Measurements from ENCODE around the gene SYT8.
"Not testable (repeated sequence)": the region's sequence is repeated elsewhere in the genome, so short reads cannot be mapped to it uniquely, and the experiment has no call there.

Gene SYT8

DNA sequence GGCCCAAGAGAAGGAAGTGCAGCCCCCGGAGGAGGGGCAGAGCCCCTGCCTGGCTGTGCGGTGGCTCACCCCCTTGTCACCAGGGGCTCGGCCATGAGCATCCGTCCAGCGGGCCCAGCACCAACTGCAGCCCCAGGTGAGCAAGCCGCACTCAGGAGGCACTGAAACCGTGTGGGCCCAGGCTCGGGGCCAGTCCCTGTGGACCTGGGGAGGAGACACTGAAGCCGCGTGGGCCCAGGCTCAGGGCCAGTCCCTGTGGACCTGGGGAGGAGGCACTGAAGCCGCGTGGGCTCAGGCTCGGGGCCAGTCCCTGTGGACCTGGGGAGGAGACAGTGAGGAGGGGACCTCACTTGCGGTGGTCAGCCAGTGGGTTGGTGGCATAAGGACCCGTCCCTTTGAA, 32.0 kb downstream of the SYT8 start:
- H3K36me3 ChIP-seq (ENCODE audit: insufficient read depth, low read length) = no peaks in the 10 kb centered on the region
- no peaks in the 10 kb centered on the region for H3K27me3 ChIP-seq (ENCODE audit: insufficient read depth, low read length)
- no peaks in the 10 kb centered on the region for H3K9me3 ChIP-seq (ENCODE audit: low read length)
- no peak overlapping the region for H2AFZ ChIP-seq (ENCODE audit: low read depth, low read length)
- H3K4me1 ChIP-seq (ENCODE audit: insufficient read depth, low read length) = peaks cover 13% of the 10 kb centered on the region
- H3K4me3 ChIP-seq (ENCODE audit: low read length) = no peak overlapping the region

GRCh38 chr11:1867381-1867780, 32.6 kb downstream of the SYT8 start:
- no peaks in the 10 kb centered on the region for H3K27me3 ChIP-seq (ENCODE audit: insufficient read depth, low read length)
- no peak overlapping the region for H2AFZ ChIP-seq (ENCODE audit: low read depth, low read length)
- no peaks in the 10 kb centered on the region for H3K36me3 ChIP-seq (ENCODE audit: insufficient read depth, low read length)
- H3K4me1 ChIP-seq (ENCODE audit: insufficient read depth, low read length) = peaks cover 13% of the 10 kb centered on the region
- H3K4me3 ChIP-seq (ENCODE audit: low read length) = no peak overlapping the region
- H3K9me3 ChIP-seq (ENCODE audit: low read length) = no peaks in the 10 kb centered on the region

- H3K4me3 ChIP-seq (ENCODE audit: low read length) = no peak overlapping the region
- no peaks in the 10 kb centered on the region for H3K9me3 ChIP-seq (ENCODE audit: low read length)
- no peaks in the 10 kb centered on the region for H3K27me3 ChIP-seq (ENCODE audit: insufficient read depth, low read length)
- no peak overlapping the region for H2AFZ ChIP-seq (ENCODE audit: low read depth, low read length)
- peaks cover 13% of the 10 kb centered on the region for H3K4me1 ChIP-seq (ENCODE audit: insufficient read depth, low read length)
- no peaks in the 10 kb centered on the region for H3K36me3 ChIP-seq (ENCODE audit: insufficient read depth, low read length)
These were observed 33.4 kb downstream of the SYT8 start for GRCh38 chr11:1868056-1868635.

GRCh38 chr11:1868636-1869291, 34.0 kb downstream of the SYT8 start:
- no peak overlapping the region for H2AFZ ChIP-seq (ENCODE audit: low read depth, low read length)
- H3K4me3 ChIP-seq (ENCODE audit: low read length) = no peak overlapping the region
- H3K36me3 ChIP-seq (ENCODE audit: insufficient read depth, low read length) = no peaks in the 10 kb centered on the region
- H3K9me3 ChIP-seq (ENCODE audit: low read length) = no peaks in the 10 kb centered on the region
- no peaks in the 10 kb centered on the region for H3K27me3 ChIP-seq (ENCODE audit: insufficient read depth, low read length)
- peaks cover 13% of the 10 kb centered on the region for H3K4me1 ChIP-seq (ENCODE audit: insufficient read depth, low read length)

DNA sequence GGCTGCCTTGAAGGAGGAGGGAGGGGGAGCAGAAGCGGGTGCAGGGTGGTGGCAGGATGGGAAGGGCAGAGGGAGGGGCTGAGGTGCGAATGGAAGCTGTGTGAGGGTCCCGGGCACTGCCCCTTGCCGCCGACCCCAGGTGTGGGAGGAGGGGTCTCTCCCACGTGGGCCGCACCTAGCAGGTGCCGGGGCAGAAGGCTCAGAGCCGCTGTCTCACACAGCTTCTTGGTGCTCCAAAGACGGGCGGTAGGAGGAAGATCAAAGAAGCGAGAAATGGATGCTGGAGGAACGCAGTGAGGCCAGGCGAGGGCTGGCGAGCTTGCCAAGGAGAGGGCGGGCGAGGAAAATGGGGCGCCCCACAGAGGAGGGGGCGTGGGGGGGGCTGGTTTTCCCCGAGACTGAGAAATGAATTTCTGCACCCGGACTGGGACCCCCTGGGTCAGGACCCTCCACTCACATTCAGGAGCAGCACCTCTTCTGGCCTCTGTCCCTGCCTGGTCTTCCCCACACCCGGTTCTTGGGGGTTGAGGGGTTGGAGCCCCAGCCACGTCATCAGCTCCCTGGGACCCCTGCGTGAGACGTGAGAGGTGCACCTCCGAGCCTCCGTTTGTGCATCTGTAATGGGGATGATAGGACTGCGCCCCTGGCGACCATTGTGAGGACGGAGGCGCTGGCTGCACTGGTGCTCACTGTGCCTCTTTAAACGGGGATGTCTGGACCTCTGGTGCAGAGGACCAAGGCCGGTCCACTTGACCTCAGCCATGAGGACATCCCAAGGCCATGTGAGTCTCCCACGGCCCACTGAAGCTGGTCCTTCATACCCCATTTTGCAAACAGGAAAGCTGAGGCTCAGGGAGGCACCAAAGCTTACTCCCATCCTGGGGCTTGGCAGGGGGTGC, 34.9 kb downstream of the SYT8 start:
- Histone ChIP-seq H3K4me1 (ENCODE audit: insufficient read depth, low read length) (peaks cover 6% of the 10 kb centered on the region), H2AFZ (ENCODE audit: low read depth, low read length) (no peak overlapping the region), H3K27me3 (ENCODE audit: insufficient read depth, low read length) (no peaks in the 10 kb centered on the region), H3K36me3 (ENCODE audit: insufficient read depth, low read length) (no peaks in the 10 kb centered on the region), H3K4me3 (ENCODE audit: low read length) (no peak overlapping the region), H3K9me3 (ENCODE audit: low read length) (no peaks in the 10 kb centered on the region)

DNA sequence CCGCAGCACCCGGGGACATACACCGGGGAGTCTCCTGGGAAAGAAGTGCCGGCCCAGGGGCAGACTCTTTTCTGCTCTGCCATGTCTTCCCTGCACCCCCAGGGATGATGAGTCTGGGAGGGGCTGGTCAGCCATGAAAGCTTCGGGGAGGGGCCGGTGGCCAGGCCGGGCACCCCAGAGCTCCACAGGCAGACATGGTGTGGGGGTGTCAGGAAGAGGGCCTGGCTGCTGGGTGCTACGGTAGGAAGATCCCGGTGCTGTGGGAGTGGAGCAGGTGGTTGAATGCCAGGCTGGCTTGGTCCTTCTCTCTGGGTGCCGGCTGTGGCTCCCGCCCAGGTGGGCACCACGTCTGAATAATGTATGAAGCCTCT, 35.5 kb downstream of the SYT8 start:
- no peak overlapping the region for H3K4me3 ChIP-seq (ENCODE audit: low read length)
- H2AFZ ChIP-seq (ENCODE audit: low read depth, low read length) = no peak overlapping the region
- no peaks in the 10 kb centered on the region for H3K36me3 ChIP-seq (ENCODE audit: insufficient read depth, low read length)
- H3K27me3 ChIP-seq (ENCODE audit: insufficient read depth, low read length) = no peaks in the 10 kb centered on the region
- no peaks in the 10 kb centered on the region for H3K9me3 ChIP-seq (ENCODE audit: low read length)
- H3K4me1 ChIP-seq (ENCODE audit: insufficient read depth, low read length) = no peaks in the 10 kb centered on the region

DNA sequence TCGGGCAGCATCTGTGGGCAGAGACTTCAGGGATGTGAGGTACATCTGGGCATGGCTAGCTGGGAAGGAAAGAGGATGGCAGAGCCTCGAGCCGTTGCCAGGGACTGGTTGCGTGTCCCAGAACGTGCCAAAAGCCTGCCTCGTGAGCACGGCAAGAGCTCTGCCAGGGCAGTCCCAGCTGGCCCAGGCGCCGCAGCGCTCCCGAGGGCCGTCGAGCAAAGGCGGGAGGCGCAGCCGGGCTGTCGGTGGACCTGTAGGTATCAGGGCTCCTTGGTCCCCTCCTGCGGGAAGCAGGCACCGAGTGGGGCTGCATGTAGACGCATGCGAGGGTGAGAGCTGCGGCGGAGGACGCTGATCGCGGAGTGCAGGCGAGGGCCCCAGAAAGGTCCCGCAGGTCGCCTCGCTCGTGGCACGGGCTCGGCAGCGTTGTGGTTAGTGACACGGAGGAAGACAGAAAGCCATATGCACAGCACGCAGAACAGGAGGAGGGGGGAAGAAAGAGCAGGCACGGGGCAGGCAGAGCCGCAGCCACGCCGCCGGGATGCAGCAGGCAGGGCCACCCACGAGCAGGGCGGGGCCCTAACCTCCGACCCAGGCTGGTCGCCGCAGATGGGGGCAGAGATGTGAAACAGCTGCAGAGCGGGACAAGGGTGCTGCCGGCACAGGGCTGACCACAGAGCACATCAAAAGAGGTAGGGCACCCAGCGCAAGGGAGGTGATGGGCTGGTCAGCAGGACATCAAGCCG, 36.1 kb downstream of the SYT8 start:
- Histone ChIP-seq H3K36me3 (ENCODE audit: insufficient read depth, low read length) (no peaks in the 10 kb centered on the region), H3K4me1 (ENCODE audit: insufficient read depth, low read length) (no peaks in the 10 kb centered on the region), H3K4me3 (ENCODE audit: low read length) (no peak overlapping the region), H2AFZ (ENCODE audit: low read depth, low read length) (no peak overlapping the region), H3K27me3 (ENCODE audit: insufficient read depth, low read length) (no peaks in the 10 kb centered on the region), H3K9me3 (ENCODE audit: low read length) (no peaks in the 10 kb centered on the region)

DNA sequence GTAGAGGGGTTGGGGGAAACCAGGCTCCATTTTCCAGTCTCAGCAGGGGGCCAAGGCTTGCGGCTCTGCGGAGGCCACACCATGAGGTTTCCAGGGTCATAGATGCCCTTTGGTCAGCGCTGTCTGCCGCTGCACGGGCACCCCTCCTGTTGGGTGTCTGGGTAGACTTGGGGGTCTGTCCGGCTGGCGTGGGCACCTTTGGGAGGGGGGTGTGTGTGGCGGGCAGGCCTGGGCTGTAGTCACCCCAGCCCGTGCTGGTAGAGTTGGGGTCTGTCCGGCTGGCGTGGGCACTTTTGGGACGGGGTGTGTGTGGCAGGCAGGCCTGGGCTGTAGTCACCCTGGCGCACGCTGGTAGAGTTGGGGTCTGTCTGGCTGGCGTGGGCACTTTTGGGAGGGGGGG, 36.7 kb downstream of the SYT8 start:
- no peak overlapping the region for H2AFZ ChIP-seq (ENCODE audit: low read depth, low read length)
- no peaks in the 10 kb centered on the region for H3K36me3 ChIP-seq (ENCODE audit: insufficient read depth, low read length)
- H3K4me1 ChIP-seq (ENCODE audit: insufficient read depth, low read length) = no peaks in the 10 kb centered on the region
- no peak overlapping the region for H3K4me3 ChIP-seq (ENCODE audit: low read length)
- no peaks in the 10 kb centered on the region for H3K9me3 ChIP-seq (ENCODE audit: low read length)
- H3K27me3 ChIP-seq (ENCODE audit: insufficient read depth, low read length) = no peaks in the 10 kb centered on the region

- no peak overlapping the region for H2AFZ ChIP-seq (ENCODE audit: low read depth, low read length)
- H3K27me3 ChIP-seq (ENCODE audit: insufficient read depth, low read length) = no peaks in the 10 kb centered on the region
- H3K9me3 ChIP-seq (ENCODE audit: low read length) = no peaks in the 10 kb centered on the region
- peaks cover 2% of the 10 kb centered on the region for H3K4me1 ChIP-seq (ENCODE audit: insufficient read depth, low read length)
- H3K36me3 ChIP-seq (ENCODE audit: insufficient read depth, low read length) = no peaks in the 10 kb centered on the region
- no peak overlapping the region for H3K4me3 ChIP-seq (ENCODE audit: low read length)
These were observed 37.6 kb downstream of the SYT8 start for GRCh38 chr11:1872267-1872985.

DNA sequence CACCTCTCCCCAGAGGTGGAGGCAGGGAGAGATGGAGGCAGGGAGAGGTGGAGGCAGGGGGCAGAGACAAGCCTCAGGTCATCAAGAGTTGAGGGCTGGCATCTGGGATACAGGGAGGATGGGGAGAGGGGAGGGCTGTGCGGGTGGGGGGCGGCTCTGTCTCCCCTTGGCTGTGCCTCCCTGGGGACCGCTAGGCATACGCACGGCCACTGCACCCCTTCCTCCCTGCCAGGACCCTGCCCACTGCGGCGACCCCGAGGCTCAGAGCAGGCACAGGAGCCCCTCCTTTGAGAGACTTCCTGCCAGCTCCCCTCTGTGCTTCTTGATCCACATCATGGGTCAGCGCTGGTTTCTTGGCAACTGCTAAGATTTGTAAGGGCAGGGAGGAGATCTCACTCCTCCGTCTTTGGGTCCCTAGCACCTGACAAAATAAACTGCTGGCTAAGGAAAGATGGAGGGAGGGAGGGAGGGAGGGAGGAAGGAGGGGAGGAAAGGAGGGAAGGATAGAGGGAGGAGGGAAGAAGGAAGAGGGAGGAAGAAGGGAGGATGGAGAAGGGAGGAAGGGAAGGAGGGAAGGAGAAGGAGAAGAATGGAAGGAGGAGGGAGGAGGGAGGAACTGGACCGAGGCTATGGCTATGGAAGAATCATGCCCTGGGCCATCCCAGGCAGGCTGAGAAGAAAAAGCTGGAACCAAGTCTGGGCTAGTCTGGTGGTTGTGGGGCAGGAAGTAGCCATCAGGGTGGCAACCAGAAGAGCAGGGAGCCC, 38.4 kb downstream of the SYT8 start:
- Histone ChIP-seq H3K4me1 (ENCODE audit: insufficient read depth, low read length) (peaks cover 2% of the 10 kb centered on the region), H2AFZ (ENCODE audit: low read depth, low read length) (no peak overlapping the region), H3K9me3 (ENCODE audit: low read length) (no peaks in the 10 kb centered on the region), H3K27me3 (ENCODE audit: insufficient read depth, low read length) (no peaks in the 10 kb centered on the region), H3K36me3 (ENCODE audit: insufficient read depth, low read length) (no peaks in the 10 kb centered on the region), H3K4me3 (ENCODE audit: low read length) (no peak overlapping the region)

- not testable (repeated sequence) for H3K9me3 ChIP-seq (ENCODE audit: low read length); H3K36me3 ChIP-seq (ENCODE audit: insufficient read depth, low read length); H2AFZ ChIP-seq (ENCODE audit: low read depth, low read length); H3K4me1 ChIP-seq (ENCODE audit: insufficient read depth, low read length); H3K4me3 ChIP-seq (ENCODE audit: low read length); H3K27me3 ChIP-seq (ENCODE audit: insufficient read depth, low read length)
These were observed 39.0 kb downstream of the SYT8 start for GRCh38 chr11:1873813-1874150.

DNA sequence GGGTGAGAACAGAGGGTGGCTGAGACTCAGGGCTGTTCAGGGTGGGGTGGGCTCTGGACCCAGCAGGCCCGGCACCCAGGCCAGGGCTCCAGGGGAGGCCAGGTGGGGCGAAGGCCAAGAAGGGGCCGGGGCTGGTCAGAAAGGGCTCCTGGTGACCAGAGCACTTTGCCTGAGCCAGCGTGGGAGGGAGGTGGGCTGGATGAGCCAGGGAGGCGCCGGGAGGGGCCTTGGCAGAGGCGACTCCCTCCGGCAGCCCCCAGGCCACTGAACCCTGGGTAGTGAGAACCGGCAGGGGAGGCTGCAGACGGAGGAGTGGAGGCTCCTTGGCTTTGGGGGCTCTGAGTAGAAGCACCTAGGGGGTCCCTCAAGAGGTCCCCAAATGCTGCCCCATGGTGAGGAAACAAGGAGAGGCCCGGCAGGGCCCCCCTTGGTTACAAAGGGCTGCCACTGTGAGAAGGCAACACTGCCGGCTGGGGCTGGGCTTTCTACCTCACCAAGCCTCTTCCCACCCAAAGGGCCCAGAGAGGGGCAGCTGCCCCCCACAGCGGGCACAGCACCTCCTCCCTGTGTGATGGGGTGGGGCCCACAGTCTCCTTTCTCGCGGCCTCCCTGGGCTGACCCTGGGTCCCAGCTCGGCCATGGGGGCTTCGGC, 39.8 kb downstream of the SYT8 start:
- H3K9me3 ChIP-seq (ENCODE audit: low read length); H3K36me3 ChIP-seq (ENCODE audit: insufficient read depth, low read length); H3K27me3 ChIP-seq (ENCODE audit: insufficient read depth, low read length); H2AFZ ChIP-seq (ENCODE audit: low read depth, low read length); H3K4me3 ChIP-seq (ENCODE audit: low read length); H3K4me1 ChIP-seq (ENCODE audit: insufficient read depth, low read length): not testable (repeated sequence)

Data from neuron (in vitro differentiated cells).